GDM1 (cell line): ENCODE measurements around the gene SERPINA5.
"Not testable (repeated sequence)": the region's sequence is repeated elsewhere in the genome, so short reads cannot be mapped to it uniquely, and the experiment has no call there.

ENCODE experiments used
- DNase-seq: peaks from one replicate; lab custom pipeline; 2025; lab: John Stamatoyannopoulos, UW

SERPINA5 gene

GRCh38 chr14:94598816-94599655, 17.8 kb downstream of the SERPINA5 start:
- no peak for DNase-seq

DNA sequence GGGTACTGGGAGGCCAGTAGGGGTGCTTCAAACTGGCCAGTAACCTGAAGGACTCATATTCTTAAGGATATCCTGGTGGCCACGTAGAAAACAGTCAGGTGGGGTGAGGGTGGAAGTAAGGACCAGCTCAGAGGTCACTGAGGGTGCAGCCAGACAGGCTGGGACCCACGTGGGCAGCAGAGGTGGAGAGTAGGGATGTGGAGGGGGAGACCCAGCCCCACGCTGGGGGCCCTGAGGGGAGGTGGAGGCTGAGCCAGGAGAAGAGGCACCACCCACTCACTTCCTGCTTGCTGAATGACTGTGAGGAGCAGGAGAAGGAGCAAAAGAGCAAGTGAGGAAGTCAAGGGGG, 18.4 kb downstream of the SERPINA5 start:
- DNase-seq = no peak

- DNase-seq = no peak
These were observed 18.9 kb downstream of the SERPINA5 start for GRCh38 chr14:94600148-94600545.

GRCh38 chr14:94601884-94602391, 20.7 kb downstream of the SERPINA5 start:
- no peak for DNase-seq

GRCh38 chr14:94602722-94603121, 21.5 kb downstream of the SERPINA5 start:
- no peak for DNase-seq

- DNase-seq = no peak
These were observed 24.1 kb downstream of the SERPINA5 start for GRCh38 chr14:94605361-94605760.

- DNase-seq = not testable (repeated sequence)
These were observed 27.7 kb downstream of the SERPINA5 start for GRCh38 chr14:94608966-94609365.

DNA sequence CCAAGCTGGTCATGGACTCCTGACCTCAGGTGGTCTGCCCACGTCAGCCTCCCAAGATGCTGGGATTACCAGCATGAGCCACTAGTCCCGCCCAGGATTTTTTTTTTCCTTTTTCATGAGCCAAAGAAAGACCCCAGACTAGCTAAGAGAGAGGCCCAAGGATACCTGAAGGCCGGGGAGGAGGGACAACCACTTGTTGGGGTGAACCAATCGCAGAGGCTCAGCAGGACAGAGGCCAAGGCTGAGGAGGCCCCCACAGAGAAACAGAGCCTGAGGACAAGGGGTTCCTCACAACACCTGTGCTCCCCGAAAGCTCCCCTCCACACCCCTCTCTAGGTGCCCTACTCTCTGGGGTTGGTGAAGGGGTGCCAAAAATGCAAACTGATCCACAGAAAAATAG, 30.0 kb downstream of the SERPINA5 start:
- DNase-seq = no peak

- no peak for DNase-seq
These were observed 30.9 kb downstream of the SERPINA5 start, which contains the start of gene SERPINA3 for GRCh38 chr14:94612174-94612573. TSS of gene SERPINA3 (plus strand) at chr14:94612391. CDS start at chr14:94614442, 2,051 bp downstream.

GRCh38 chr14:94612580-94613554, 31.6 kb downstream of the SERPINA5 start:
- DNase-seq = no peak

GRCh38 chr14:94613720-94614644, 32.8 kb downstream of the SERPINA5 start:
- no peak for DNase-seq

- DNase-seq = no peak
These were observed 33.6 kb downstream of the SERPINA5 start for GRCh38 chr14:94614802-94615201.

- no peak for DNase-seq
These were observed 34.0 kb downstream of the SERPINA5 start for GRCh38 chr14:94615254-94615653.

GRCh38 chr14:94615823-94616570, 34.8 kb downstream of the SERPINA5 start:
- no peak for DNase-seq

- DNase-seq = no peak
These were observed 36.2 kb downstream of the SERPINA5 start for GRCh38 chr14:94617366-94617941.

- no peak for DNase-seq
These were observed 37.0 kb downstream of the SERPINA5 start for GRCh38 chr14:94617988-94618822.

DNA sequence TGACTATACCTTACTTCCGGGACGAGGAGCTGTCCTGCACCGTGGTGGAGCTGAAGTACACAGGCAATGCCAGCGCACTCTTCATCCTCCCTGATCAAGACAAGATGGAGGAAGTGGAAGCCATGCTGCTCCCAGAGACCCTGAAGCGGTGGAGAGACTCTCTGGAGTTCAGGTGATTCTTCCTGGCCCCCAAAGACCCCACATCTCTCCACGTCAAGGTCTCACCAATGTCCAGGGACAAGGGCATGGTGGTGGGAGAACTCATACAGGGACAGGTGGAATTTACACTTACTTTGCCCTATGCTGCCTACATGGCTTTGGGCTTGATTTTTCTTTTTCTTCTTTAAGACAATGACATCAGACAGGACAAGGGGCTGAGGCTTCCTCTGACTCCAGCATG, 38.1 kb downstream of the SERPINA5 start:
- DNase-seq = no peak

GRCh38 chr14:94620597-94620996, 39.4 kb downstream of the SERPINA5 start:
- DNase-seq = no peak

DNA sequence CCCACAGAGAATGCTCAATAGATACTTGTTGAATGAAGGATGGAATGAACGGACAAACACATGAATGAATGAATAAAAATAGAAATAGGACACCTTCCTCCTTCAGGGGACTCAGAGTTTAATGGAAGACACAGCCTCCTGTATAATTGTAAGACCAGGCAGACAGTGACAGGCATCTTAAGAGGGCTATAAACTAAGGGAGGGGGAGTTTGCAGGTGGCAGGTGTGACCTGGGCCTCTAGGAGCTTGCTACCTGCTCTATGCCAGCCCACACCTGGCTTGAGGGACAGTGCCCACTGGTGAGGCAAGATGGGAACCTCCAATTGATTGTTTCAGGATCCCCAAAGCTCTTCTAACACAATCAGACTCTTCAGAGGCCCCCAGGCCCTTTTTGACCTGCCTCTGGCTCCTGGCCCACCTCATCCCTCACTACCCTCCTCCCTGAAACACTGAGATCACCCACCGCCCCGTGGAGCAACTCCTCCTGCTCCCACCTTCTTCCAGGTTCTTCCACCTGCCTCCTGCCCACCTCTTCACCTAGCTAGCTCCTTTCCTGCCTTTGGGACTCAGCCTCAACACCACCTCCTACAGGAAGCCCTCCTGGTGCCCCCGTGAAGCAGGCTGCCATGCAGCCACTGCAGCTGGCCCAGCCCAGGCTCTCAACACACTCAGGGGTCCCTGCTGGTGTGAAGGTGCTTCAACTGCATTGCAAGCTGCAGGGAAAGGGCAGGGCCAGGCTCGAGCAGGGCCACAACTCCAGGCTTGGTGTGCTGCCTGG, 40.3 kb downstream of the SERPINA5 start:
- no peak for DNase-seq
